ENCODE measurements around the gene CCDC71.

DNA sequence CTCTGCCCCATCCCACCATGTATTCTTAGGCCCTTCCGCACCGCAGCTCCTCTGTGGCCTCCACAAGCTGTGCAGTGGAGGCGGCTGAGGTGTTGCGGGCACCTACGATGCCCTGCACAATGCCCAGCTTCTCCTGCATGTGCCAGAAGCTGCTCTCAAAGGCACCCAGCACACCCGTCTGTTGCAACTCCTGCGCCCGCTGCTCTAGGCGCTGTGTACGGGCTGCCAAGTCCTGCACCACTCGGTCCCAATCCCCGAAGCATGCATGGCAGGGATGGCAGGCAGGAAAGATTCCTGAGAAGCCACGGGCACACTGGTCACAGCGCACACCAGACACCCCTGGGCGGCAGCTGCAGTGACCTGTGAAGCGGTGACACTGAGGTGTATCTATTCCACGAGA lies 42.4 kb downstream of the CCDC71 start:
- TF ChIP-seq, protein P1, sequence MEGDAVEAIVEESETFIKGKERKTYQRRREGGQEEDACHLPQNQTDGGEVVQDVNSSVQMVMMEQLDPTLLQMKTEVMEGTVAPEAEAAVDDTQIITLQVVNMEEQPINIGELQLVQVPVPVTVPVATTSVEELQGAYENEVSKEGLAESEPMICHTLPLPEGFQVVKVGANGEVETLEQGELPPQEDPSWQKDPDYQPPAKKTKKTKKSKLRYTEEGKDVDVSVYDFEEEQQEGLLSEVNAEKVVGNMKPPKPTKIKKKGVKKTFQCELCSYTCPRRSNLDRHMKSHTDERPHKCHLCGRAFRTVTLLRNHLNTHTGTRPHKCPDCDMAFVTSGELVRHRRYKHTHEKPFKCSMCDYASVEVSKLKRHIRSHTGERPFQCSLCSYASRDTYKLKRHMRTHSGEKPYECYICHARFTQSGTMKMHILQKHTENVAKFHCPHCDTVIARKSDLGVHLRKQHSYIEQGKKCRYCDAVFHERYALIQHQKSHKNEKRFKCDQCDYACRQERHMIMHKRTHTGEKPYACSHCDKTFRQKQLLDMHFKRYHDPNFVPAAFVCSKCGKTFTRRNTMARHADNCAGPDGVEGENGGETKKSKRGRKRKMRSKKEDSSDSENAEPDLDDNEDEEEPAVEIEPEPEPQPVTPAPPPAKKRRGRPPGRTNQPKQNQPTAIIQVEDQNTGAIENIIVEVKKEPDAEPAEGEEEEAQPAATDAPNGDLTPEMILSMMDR (IDR thresholded peaks at IDR 0.05): no peak
- TF ChIP-seq EP300 (IDR thresholded peaks at IDR 0.05) (no peak), POLR2AphosphoS5 (IDR thresholded peaks at IDR 0.05) (no peak)
